ENCODE measurements around the gene PTGS1.

The PTGS1 gene

DNA sequence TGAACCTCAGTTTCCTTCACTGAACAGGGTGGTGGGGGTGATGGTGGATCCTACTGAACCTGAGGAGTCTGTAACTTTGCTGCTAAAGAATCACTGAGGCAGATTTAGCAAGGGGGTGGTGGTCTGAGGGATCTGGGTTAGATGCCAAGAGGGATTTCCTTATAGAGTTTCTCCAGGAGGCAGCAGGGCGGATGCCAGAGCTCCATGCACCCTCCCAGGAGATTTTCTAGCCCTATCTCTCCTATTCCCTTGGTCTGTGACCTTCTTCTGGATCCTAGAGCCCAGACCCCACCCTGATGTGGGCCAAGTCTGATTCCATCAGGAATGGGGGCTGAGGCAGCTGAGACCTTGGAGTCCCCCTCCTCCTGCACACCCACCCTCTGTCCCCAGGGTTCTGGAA lies 6.0 kb downstream of the PTGS1 start:
- no peak for DNase-seq

DNA sequence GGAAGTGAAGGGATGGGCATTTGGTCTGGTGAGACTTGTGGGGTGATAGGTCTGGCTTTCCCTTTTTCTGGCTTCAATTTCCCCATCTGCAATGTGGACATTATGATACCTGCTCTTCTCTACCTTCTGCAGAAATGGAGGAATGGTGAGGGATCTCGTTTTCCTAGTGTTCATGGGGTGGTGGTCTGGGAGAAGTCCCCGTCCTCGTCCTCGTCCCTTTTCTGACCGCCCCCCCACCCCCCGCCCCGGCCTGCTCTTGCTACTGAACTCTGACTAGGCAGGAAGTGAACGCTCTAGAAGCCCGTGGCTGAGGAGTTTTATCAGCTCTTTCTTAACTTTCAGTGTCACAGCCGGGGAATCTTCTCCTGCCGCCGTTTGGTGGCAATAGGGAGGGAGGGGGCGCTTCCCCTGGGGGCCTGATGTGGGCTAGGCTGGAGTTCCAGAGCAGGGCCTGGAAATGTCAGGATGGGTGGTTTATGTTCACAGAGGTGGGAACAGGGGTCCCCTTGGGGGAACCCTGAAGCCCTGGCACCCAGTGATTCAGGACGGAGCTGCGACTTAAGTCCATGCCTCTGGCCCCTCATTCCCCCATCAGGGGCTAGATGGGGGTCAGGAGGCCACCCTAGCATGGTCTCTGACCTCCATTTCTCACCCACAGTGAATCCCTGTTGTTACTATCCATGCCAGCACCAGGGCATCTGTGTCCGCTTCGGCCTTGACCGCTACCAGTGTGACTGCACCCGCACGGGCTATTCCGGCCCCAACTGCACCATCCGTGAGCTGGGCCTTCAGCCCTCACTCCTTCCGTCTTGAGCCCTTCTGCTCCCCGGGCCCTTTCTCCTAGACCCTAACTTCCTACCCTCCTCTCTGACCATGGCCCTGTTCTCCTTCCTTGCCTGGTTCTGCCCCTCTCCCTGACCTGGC lies 6.7 kb downstream of the PTGS1 start:
- no peak for DNase-seq

DNA sequence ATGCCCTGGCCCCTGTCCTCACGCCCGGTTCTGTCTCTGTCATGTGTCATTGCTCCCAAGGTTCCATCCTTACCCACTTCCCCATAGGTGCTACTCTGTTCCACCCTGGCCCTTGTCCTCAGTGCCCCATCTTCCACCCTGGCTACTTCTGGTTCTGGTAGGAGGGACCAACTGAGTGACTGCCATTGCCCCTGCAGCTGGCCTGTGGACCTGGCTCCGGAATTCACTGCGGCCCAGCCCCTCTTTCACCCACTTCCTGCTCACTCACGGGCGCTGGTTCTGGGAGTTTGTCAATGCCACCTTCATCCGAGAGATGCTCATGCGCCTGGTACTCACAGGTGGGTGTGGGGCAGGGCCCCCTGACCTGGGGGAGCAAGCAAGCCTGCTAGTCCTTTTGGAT lies 7.4 kb downstream of the PTGS1 start:
- no peak for DNase-seq

DNA sequence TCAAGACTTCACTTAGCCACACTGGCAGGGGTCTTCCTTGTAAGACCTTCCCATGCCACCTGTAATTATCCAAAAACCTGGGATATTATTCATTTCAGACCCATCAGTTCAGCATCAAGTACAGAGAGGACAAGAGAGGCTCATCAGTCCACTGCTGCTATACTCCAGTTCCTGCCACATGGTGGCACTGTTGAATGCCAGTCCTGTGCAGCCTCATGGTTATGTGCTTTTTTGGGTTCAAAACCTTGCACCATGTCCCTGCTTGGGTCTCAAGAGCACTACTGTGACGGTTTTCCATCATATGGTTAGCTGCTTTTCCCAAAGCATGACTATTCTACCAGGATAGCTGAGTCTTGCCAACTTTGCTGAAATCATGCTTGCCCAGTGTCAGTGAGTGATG lies 8.5 kb downstream of the PTGS1 start:
- no peak for DNase-seq

DNA sequence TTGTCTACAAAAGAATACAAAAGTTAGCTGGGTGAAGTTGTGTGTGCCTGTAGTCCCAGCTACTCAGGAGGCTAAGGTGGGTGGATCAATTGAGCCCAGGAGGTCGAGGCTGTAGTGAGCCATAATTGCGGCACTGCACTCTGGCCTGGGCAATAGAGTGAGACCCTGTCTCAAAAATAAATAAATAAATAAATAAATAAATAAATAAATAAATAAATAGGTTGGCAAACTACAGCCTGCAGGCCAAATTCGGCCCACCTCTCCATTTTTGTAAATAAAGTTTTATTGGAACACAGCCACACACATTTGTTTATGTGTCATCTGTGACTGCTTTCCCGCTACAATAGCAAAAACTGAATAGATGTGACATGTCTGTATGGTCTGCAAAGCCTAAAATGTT lies 9.5 kb downstream of the PTGS1 start:
- no peak for DNase-seq

DNA sequence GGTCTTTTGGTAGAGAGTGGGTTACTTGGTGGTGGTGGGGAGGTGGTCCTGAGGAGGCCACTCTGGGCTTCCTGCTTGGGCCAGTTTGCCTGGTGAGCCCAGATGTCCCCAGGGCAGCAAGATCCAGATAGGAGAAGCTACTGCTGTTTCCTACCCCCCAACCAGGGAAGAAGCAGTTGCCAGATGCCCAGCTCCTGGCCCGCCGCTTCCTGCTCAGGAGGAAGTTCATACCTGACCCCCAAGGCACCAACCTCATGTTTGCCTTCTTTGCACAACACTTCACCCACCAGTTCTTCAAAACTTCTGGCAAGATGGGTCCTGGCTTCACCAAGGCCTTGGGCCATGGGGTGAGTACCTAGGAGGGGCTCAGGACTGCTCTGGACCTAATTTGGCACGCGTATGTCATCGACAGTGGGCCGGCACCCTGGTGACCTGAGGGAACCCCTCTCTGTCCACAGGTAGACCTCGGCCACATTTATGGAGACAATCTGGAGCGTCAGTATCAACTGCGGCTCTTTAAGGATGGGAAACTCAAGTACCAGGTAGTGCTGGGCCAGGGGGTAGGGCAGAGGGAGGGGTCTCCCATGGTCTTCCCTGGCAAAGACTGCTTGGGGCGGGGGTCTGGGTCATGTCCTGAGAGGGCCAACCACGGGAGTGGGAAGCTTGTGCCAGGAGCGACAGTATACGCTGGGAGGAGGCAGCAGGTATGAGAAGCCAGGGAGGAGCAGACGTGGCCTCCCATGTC lies 10.6 kb downstream of the PTGS1 start:
- no peak for DNase-seq

DNA sequence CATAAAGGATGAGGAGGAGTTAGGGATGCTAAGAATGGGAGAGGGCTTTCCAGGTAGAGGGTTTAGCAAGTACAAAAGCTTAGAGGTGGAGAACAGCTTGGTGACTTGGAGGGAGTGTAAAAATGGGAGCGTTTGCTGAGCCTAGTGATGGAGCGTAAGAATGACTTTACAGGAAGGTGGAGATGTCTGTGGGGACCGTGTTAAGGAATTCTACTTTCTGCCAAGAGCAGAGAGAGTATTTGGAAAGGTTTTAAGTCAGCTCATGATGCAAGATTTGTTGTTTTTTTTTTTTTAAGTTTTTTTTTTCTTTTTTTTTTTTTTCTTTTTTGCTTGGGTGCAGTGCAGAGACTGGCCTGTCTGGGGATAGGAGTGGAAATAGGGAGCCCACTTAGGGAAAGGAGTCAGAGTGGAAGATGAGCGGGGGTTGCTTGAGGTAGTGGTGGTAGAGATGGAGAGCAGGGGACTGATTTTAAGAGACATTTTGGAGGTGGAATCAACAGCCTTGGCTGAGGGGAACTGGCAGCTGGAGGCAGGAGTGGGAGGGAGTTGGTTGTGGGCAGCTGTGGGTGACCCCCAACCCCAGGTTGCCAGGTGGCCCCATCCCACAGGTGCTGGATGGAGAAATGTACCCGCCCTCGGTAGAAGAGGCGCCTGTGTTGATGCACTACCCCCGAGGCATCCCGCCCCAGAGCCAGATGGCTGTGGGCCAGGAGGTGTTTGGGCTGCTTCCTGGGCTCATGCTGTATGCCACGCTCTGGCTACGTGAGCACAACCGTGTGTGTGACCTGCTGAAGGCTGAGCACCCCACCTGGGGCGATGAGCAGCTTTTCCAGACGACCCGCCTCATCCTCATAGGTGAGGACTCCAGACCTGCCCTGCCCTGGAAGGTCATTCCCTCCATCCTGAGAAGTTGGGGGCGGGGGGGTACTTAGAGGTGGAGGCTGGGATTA lies 12.4 kb downstream of the PTGS1 start:
- no peak for DNase-seq

DNA sequence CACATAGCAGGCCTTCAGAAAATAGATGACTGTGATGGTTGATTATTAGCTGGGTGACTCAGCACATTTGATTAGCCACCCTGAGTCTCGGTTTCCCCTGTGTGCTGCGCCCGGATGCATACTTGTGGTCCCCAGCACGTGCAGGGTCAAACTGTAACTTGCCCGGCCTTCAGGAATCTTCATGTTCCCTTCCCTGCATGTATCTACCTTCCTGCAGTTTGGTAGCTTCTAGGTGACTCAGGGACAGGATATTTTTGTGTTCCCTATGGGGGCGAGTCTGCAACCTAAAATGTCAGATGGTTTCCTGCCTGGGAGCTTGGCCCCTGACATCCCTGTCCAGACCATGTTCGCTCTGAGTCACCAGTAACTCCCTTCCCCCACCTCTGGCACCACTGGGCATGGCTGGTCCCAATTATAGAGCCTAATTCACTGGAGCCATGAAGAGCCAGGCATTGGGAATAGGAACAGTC lies 13.2 kb downstream of the PTGS1 start:
- DNase-seq: no peak

DNA sequence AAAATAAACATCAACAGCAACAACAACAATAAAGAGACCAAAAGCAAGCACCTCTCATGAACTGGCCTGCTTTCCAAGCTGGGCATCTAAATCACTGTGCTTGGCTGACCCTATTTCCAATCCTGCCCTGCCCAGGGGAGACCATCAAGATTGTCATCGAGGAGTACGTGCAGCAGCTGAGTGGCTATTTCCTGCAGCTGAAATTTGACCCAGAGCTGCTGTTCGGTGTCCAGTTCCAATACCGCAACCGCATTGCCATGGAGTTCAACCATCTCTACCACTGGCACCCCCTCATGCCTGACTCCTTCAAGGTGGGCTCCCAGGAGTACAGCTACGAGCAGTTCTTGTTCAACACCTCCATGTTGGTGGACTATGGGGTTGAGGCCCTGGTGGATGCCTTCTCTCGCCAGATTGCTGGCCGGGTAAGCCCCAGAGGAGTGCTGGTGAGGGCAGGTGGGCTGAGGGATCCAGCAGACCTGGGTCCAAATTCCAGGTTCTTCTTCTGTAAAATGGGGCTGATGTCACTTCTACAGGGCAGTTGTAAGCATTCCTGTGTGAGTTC lies 15.6 kb downstream of the PTGS1 start:
- DNase-seq: no peak

DNA sequence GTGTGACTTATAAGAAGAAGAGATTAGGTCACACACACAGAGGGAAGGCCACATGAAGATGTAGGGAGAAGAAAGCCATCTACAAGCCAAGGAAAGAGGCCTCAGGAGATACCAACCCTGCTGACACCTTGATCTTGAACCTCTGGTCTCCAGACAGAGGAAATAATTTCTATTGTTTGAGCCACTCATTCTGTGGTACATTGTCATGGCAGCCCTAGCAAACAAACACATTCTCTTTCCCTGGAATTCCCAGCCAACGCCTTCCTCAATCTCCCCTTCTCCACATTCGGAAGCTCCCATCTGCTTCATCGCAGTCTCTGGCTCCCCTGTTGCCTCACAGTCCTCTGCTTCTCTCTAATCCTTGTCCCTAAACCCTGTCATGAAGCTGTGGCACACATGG lies 16.7 kb downstream of the PTGS1 start:
- DNase-seq: no peak

DNA sequence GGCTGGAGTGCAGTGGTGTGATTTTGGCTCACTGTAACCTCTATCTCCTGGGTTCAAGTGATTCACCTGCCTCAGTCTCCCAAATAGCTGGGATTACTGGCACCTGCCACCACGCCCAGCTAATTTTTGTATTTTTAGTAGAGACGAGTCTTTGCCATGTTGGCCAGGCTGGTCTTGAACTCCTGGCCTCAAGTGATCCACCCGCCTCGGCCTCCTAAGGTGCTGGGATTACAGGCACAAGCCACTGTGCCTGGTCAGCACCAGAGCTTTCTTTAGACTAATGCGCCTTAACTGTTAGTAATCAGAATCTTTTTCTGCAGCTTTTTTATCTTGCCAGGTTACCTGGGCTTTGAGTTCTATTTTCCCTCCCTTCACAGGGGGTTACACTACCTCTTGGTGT lies 18.4 kb downstream of the PTGS1 start:
- no peak for DNase-seq

DNA sequence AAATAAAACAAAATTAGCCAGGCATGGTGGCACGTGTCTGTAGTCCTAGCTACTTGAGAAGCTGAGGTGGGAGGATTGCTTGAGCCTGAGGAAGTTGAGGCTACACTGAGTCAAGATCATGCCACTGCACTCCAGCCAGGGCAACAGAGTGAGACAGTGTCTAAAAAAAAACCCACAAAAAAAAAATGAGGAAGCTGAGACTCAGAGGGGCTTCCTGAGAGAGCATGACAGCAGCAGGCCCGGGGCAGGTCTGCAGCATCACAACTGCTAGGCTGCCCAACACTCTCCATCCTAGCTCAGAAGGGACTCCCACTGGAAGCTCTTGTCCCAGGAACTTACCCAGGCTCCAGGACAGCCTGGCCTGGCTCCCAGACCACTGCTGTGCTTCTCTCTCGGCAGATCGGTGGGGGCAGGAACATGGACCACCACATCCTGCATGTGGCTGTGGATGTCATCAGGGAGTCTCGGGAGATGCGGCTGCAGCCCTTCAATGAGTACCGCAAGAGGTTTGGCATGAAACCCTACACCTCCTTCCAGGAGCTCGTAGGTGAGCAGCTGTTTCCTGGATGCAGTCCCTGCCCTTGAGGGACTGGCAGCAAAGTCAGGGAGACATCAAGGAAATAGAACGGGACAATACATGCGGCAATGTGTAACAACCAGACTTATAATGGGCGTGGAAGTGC lies 19.1 kb downstream of the PTGS1 start:
- DNase-seq: no peak

DNA sequence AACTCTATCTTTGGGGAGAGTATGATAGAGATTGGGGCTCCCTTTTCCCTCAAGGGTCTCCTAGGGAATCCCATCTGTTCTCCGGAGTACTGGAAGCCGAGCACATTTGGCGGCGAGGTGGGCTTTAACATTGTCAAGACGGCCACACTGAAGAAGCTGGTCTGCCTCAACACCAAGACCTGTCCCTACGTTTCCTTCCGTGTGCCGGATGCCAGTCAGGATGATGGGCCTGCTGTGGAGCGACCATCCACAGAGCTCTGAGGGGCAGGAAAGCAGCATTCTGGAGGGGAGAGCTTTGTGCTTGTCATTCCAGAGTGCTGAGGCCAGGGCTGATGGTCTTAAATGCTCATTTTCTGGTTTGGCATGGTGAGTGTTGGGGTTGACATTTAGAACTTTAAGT lies 21.5 kb downstream of the PTGS1 start:
- DNase-seq: no peak

DNA sequence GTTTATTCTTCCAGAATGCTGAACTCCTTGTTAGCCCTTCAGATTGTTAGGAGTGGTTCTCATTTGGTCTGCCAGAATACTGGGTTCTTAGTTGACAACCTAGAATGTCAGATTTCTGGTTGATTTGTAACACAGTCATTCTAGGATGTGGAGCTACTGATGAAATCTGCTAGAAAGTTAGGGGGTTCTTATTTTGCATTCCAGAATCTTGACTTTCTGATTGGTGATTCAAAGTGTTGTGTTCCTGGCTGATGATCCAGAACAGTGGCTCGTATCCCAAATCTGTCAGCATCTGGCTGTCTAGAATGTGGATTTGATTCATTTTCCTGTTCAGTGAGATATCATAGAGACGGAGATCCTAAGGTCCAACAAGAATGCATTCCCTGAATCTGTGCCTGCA lies 21.9 kb downstream of the PTGS1 start:
- DNase-seq: no peak

DNA sequence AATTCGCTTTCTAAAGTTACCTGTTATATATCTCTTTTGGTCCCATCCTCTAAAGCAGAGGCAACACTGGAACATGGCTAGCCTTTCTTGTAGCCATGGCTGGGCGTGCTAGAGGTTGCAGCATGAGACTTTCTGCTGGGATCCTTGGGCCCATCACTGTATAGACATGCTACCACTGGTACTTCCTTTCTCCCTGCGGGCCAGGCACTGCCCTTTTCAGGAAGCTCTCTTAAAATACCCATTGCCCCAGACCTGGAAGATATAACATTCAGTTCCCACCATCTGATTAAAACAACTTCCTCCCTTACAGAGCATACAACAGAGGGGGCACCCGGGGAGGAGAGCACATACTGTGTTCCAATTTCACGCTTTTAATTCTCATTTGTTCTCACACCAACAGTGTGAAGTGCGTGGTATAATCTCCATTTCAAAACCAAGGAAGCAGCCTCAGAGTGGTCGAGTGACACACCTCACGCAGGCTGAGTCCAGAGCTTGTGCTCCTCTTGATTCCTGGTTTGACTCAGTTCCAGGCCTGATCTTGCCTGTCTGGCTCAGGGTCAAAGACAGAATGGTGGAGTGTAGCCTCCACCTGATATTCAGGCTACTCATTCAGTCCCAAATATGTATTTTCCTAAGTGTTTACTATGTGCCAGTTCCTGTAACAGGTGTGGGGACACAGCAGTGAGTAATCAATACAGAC lies 22.6 kb downstream of the PTGS1 start:
- DNase-seq: no peak

DNA sequence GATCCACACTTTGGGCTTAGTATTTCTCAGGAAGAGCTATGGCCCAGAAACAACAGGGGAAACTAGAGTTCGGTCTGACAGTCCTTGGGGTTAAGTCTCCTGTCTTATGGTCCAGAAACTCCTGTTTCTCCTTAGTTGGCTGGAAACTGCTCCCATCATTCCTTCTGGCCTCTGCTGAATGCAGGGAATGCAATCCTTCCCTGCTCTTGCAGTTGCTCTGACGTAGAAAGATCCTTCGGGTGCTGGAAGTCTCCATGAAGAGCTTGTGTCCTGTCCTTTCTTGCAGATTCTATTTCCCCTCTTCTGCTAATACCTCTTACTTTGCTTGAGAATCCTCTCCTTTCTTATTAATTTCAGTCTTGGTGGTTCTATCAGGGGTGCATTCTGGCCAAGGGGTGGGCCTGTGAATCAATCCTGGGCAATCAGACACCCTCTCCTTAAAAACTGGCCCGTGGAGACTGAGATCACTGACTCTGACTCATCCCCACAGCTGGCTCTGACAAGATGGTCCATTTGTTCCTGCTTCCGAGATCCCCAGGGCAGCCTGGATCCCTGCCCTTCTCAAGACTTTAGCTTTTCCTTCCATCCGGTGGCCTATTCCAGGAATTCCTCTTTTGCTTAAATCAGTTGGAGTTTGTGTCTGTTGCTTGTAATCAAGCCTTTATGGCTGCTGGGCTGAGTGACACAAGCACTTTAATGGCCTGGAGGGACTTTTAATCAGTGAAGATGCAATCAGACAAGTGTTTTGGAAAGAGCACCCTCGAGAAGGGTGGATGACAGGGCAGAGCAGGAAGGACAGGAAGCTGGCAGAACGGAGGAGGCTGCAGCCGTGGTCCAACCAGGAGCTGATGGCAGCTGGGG lies 23.7 kb downstream of the PTGS1 start:
- DNase-seq: no peak

DNA sequence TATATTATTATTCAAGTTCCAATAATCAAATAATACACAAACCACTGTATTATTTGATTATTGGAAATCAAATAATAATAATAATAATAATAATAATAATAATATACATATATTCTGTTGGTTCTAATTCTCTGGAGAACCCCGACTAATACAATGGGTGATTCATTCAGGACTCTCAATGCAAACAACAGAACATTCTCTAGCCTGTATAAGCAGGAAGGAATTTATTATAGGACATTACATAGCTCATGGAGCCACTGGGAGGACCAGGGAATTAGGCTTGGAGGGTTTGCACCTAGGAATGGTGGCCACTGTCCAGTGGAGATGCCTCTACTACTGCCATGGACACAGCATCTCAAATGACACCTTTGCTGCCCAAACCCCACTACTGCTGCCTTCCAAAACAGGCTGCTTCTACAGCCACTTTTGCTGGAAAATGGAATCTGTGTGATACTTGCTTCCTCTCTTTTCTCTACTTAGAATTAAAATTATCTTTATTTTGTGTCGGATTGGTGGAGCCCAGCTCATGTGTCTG lies 25.9 kb downstream of the PTGS1 start:
- DNase-seq: no peak

DNA sequence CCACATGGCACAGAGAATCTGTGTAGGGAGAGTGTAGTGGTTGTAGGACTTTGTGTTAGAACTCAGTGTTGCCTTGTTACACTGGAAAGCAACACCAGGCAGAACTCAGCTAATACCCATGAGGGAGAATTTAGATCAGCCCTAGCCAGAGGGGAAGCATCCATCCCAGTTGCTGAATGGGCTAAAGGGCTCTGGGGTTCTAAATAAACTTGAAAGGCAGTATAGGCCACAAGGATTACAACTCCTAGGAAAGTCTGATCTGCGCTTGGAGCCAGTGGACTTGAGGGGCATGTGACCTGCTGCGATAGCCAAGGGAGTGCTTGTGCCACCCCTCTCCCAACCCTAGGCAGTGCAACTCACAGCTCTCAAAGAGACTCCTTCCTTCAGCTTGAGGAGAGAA lies 26.9 kb downstream of the PTGS1 start:
- no peak for DNase-seq

DNA sequence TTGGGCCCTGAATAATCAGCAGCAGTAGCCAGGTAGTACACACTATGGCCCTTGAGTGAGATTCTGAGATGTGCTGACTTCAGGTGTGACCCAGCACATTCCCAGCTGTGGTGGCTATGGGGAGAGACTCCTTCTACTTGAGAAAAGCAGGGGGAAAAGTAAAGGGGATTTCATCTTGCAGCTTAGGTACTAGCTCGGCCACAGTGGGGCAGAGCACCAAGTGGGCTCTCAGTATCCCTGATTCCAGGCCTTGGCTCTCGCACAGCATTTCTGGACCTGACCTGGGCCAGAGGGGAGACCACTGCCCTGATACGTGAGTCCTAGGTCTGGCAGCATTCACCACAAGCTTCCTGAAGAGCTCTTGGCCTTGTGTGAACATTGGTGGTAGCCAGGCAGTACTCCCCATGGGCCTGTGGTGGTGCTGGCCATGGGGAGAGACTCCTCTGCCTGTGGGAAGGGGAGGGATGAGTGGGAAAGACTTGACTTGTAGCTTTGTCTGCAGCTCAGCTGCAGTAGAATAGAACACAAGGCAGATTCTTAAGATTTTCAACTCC lies 27.6 kb downstream of the PTGS1 start:
- DNase-seq: no peak

DNA sequence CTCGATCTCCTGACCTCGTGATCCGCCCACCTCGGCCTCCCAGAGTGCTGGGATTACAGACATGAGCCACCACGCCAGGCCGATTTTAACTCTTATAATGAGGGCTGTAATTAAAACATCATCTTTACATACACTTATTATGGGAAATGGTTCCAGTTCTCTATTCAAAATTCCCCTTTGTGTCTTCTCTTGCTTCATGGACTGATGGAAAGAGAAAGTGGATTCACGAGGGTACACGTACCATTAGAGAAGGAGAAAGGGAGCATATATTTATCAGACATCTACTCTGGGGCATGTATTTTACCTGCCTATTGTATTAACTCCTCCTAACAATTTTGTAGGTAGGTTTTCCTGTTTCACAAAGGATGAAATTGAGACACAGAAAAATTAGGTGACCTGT lies 31.1 kb downstream of the PTGS1 start:
- no peak for DNase-seq

All from eye (tissue), 1 donor.